CD4-positive, alpha-beta T cell treated with Interleukin-17A for 4 hours (primary cell): ENCODE measurements around the gene CREB3.
A peak's percentile ranks its signal among the peaks of the same experiment; 100 is the strongest.

Experiments used
- DNase-seq: peaks from one replicate; pipeline ENCODE4 v3.0.0-alpha.2; 2020; ENCODE audit warnings: mixed read lengths

CREB3 gene, protein sequence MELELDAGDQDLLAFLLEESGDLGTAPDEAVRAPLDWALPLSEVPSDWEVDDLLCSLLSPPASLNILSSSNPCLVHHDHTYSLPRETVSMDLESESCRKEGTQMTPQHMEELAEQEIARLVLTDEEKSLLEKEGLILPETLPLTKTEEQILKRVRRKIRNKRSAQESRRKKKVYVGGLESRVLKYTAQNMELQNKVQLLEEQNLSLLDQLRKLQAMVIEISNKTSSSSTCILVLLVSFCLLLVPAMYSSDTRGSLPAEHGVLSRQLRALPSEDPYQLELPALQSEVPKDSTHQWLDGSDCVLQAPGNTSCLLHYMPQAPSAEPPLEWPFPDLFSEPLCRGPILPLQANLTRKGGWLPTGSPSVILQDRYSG

DNA sequence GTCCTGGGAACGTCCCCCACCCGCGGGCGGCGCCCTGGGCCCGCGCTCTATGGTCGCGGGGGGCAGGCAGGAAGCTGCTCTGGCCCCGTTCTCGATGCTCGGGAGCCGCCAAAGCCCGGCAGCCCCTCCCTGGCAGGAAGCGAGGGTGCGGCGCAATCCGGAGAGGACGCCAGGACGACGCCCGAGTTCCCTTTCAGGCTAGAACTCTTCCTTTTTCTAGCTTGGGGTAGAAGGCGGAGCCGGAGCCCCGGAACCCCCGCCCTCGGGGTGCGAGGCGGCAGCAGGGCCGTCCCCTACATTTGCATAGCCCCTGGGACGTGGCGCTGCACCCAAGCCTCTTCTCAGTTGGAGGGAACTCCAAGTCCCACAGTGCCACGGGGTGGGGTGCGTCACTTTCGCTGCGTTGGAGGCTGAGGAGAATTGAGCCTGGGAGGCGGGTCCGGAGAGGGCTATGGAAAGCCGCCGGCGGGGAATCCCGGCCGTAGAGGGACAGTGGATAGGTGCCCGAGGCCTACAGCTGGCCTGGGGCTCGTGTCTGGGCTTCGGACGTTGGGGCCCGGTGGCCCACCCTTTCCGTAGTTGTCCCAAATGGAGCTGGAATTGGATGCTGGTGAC, at the start of gene CREB3, which contains the start of gene TLN1:
CREB3 (plus strand) TSS at position 482 of the 615 bp plus-strand sequence; CDS start at position 589, 107 bp downstream.
TLN1 (minus strand) TSS at position 11 of the 615 bp plus-strand sequence. CDS start 6,501 bp downstream, outside the sequence.
- DNase-seq: peak; percentile 97

DNA sequence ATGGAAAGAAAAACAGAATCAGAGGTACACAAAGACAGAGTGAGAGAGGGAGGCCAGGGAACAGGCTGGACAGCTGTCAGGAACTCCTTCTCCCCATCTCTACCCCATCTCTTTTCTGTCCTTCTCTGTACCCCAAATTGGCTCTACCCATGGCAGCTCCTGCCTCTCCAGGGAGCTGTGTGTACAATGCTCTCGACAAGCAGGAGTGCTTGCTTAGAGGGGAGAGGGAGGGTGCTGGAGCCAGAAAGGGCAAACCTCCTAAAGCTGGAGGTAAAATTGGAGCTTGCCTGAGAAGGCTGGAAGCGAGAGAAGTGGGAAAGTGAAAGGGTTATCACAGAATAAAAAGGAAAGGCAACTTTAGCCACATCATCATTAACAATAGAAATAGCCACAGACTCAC, 49.1 kb upstream of the CREB3 start:
- DNase-seq: no peak

DNA sequence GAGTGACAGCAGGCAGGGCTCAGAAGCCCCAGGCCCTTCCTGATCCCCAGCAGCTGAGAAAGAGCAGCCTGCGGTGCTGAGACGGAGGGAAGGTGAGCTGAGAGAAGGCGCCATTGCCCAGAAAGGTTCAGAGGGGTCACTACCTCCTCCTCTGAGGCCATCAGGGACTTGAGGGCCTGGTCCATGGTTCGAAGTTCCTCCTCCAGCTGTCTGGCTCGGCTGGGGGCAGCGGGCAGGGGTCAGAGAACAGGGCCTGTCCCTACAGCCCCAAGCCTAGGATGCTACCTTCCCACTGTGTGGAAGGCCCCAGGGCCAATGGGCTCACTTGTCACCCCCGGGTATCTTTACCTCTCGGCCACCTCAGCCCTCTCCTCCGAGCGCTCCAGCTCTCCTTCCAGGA, 47.5 kb upstream of the CREB3 start:
- DNase-seq: no peak

DNA sequence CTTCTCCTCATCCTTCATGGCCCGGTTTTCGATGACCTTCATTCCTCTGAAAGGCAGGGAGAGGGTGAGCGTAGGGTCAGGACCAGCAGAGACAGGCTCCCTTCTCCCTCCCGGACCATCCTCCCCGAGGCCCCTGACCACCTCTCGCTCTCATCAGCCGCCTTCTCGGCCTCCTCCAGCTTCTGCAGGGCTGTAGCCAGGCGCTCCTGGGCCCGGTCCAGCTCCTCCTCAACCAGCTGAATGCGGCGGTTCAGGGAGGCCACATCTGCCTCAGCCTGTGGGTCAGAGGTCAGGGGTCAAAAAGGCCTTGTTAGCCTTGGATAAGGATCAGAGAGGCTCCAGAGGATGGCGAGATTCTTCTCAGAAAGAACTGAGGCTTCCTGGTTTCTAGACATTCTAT, 47.0 kb upstream of the CREB3 start:
- DNase-seq: no peak

DNA sequence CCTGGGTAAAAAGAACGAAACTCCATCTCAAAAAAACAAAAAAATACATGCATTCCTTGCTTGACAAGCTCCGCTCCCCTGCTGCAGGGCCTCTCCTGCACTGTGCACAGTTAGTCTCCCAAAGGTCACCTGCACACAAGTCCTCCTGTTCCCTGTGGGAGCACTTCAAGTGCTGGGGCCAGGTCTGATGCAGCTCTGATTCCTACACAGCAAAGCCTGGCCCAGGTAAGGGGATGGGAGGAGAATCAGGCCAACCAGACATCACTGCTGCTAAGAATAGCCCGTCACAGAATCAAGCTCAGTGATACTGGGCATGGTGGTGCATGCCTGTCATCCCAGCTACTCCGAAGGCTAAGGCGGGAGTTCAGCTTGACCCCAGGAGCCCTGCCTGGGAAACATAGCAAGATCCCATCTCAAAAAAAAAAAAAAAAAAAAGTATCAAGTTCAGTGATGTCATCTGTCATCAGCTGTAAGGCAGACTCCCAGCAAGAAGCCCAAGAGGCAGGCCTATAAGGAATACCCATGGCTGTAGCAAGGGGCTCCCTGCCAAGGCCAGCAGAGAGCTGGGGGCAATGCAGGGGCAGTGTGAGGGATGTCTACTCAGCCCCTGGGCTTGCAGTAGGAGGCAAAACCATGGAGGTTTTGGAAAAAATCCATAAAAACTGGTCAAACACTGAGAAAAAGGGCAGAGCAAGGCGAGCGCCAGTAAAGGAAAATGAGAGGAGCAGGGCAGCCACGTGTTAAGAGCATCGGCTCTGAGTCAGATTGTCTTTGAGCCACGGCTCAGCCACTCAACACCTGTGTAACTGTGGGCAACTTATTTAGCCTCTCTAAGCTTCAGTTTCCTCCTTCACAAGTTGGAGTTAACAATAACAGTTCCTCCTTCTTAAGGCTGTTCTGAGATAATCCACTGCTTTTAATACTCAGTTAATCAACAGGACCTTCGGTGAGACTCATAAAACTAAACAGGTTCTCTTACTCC, 46.0 kb upstream of the CREB3 start:
- no peak for DNase-seq

DNA sequence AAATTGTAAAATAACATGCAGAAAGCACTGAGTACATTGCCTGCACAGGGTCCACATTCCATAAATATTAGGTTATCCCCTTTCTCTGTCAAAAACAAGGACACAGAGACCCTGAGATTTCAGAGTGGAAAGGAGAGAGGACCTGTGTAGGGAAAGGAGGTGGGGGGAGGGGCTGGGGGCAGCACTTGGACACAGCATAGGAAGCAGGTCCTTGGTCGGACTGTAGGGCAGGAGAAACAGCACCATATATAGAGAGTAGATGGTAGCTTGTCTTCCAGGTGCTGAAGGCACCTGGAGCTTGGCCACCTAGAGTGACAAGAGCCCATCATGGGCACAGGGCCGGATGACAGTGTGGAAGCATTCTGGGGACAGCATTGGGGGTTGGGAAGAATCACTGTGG, 45.2 kb upstream of the CREB3 start:
- DNase-seq: no peak

DNA sequence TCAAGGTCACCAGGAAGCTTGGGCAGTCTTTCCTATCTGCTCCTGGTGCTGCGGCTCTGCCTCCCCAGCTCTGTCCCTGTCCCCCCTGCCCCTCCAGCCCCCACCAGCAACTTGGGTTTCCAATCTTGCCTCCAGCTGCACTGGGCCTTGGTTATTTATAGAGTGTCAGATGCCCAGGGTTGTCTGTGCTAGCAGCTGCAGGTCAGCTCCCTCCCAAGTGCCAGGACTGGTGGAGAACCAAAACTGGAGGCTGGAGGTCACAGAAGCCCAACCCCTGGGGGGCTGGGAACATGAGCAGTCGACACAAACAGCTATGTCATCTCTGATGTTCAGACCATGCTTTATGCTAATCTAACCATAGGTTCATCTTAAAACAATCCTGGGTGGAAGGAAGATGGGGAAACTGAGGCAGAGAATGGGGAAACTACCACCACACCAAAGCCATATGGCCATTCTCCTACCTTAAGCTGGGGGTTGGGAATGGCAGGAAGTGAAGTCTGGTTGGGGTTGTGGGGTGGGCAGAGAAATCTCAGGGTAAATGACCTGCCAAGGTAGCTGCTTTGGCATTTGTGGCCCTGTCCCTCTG, 44.4 kb upstream of the CREB3 start:
- DNase-seq: no peak

DNA sequence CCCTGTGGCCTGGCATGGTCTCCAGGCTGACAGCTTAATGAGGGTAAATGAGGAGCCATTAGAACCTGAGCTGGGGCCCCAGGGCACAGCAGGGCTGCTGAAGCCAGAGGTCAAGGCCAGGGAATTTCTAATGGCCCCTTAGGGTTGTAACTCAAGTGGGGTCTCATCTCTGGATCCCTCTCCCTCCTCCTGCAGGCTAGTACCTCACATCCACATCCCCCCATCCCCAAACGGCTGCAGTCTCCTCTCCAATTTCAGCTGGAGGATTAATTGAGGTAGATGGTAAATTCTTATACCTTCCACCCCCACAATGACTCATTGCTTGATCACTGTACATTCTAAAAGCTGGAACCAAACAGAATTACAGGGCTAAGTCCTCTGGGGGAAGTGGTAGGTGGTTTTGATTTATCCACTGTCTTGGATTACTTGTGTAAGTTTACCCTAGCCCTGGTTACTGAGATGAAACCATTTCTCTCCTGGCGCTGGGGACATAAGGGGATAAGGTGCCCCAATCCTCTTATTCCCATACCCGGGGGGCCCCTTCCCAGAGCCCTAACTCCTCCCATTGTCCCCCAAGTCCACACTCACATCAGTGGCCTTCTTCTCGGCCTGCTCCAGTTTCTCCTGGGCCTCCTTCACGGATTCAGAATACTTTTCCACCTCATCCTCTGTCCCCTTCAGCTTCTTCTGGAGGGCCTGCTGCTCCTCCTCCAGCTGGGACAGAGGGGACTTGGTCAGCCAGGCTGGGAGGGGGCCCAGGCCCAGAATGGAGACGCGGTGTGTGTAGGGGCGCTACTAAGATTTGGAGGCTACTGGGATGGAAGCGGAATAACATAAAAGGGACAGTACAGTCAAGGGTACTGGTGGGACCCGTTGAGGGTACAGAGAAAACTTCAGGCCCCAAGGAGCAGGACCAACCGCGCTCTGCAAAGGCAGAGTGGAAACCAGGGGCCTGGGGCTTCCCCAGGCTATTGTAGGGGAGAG, 43.6 kb upstream of the CREB3 start:
- no peak for DNase-seq

DNA sequence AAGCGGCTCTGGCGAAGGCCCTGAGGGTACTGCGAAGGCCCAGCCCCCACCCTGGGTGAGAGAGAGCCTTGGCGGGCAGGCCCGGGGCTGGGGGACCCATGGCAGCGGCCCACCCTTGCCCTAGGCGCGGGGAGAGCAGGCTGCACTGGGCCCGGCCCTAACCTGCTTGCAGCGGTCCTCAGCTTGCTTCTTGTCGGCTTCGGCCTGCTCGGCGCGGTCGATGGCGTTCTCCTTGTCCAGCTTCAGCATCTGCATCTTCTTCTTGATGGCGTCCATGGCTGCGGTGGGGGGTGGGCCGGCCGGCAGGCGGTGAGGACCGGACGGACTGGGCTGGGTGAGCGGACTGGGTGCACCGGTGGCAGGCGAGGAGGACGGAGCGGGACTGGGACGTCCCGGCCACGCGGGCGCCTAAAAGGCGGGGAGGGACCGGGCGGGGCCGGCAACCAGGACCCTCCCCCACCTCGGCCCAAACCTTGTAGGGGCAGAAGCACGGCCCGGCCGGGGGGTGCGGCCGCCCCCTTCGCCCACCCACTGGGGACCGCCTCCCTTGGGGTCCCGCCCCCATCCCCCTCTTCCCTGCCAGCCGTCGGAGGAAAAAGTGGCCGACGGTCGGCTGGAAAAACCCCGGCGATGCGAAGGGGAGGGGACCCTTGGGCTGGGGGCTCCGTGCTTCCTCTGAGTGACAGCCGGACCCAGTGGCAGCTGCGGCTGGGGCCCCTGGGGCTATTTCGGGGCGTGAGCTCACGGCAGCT, 42.7 kb upstream of the CREB3 start, which contains the start of gene TPM2:
TPM2 (minus strand) TSS at position 384 of the 752 bp plus-strand sequence; CDS start at position 276, 108 bp downstream.
- no peak for DNase-seq

DNA sequence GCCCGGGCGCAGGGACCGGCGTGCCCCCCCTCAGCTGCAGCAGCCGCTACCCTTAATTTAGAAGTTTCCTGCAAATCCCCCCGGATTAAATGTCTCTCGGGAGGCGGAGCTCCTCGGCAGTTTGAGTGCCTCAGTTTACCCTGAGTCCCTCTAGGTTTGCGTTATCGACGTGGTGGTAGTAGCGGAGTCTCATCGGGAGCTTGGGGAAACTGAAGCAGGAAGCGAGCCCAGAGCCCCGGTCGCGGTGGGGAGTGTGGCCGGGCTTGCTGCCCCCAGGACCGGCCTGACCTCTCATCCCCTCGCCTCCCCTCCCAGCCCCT, 42.2 kb upstream of the CREB3 start:
- DNase-seq: no peak

DNA sequence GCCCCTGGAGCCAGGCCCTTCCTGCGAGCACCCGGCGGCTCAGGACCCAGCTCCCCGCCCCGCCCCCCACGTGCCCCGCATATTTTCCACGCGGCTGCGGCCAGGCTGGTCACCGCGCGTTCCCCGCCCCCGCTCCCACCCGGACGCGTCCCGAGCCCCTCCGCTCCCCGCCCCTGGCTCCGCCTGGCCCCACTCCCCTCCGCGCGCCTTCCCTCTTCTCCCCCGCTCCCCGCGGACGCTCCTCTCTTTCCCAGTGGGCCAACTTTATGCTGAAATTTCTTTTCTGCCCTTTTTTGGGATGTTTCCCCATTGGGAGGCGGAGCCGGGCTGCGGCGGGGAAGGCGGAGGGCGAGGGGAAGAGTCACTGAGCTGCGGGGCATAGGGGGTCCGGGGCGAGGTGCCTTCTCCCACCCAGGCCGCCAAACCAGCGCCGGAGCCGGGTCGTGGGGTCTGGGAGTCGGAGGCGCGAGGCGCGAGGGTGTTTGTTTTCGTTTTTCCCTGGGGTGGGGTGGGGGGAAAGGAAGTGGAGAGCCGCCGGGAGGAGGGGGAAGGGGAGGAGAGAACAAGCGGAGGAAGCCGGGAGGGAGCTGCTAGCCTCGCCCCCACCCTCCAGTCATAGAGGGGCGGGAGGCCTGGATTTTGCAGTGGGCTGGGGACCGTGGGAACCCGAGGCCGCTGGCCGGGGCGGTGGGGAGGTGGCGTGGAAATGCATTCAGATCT, 41.7 kb upstream of the CREB3 start:
- peak; percentile 62 for DNase-seq

DNA sequence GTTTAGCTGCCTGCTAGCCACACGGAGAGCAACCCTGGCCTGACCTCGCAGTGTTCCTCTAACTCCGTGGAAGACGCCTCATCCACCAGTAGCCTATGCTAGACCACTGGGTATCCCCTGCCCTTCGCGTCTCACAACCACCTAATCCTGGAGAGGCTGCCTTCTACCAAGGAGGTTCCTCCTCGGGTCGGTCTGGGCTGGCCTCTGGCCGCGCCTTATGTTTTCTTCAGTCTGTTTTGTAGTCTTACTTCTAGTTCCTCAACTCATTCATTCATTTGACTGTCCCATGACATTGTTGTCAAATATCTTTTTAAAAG, 41.2 kb upstream of the CREB3 start:
- no peak for DNase-seq

DNA sequence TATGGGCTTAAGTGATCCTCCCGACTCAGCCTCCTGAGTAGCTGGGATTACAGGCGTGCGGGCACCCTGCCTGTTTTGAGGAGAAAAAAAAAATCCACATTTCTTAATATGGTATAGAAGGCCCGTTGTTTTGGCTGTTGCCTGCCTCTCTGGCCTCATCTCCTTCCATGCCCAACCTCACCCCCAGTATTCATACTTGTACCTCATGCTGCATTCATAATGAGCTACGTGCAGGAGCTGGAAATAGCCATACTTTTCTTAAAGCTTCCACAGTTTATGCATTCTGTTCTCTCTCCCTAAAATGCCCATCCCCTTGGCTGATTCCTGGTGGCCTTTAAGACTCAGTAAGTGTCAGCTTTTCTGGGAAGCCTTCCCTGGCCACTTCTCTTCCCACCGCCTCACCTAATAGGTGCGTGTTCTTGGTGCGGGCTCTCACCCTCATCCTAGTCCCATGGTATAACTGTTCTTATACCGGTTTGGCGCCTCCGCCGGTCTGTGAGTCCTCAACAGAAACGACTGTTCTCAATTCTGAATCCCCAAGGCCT, 40.6 kb upstream of the CREB3 start:
- DNase-seq: no peak

DNA sequence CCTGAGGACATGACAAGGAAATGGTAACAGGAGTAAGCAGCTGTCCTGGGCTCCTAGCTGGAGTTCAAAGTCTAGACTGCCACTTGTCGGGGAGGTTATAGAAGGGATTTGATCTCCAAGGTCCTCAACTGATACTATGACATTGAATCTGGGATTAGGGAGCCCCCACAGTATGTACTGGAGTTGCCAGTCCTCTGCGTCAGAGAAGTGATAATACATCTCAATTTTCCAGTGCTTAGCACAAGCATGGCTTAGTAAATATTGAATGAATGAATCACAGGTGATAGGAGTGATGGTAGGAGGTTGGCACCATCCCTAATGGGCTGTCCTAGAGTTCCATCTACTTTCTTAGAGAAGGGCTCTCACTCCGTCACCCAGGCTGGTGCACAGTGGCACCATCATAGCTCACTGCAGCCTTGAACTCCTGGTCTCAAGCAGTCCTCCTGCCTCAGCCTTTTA, 36.5 kb upstream of the CREB3 start:
- no peak for DNase-seq

DNA sequence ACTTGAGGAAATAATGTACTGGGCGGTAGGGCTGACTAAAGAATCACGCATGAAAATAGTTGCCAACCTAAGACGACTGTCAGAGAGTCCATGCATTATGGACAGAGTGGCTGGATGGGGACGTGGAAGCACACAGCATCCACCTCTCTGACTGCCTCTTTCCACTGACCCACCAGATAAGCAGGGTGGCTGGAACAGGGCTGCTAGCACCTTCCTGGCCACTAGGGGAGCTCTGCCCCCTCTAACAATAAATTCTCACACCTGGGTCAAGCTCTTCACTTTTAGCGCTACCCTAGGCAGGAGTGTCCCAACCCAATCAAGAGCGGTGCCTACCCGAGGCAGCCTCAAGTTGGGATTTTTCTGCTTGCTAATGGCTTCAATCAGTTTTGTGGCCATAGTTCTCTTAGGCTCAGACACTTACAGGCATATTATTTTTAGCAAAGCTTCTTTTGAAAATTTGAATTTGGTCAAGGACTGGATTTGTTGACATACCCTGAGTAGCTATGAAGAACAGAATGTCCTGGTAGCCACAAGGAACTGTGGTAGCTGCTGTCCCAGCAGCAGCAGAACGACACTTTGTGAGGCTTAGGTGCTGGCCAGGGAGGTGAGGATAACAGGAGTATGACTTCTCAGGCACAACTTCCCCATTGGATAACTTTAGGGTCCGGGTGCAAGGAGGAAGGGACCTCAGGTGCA, 35.8 kb upstream of the CREB3 start:
- DNase-seq: peak; percentile 71

DNA sequence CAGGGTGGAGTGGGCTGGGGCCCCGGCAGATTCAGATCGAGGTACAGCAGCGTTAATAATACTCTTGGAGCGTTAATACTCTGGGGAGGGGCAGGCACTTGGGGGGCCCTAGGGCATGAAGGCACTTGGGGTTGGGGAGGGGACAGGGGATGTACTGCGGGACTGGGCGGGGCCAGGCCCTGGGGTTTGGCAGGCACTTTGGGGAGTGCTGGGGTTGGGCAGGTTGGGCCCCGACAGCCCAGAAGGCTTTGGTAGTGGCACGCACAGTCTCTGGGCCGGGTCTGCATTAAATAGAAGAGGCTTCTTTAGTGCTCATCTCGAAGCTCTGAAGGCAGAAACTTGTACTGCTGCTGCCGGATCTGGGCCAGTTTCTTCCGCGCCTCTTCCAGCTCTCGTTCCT, 35.0 kb upstream of the CREB3 start:
- DNase-seq: no peak

DNA sequence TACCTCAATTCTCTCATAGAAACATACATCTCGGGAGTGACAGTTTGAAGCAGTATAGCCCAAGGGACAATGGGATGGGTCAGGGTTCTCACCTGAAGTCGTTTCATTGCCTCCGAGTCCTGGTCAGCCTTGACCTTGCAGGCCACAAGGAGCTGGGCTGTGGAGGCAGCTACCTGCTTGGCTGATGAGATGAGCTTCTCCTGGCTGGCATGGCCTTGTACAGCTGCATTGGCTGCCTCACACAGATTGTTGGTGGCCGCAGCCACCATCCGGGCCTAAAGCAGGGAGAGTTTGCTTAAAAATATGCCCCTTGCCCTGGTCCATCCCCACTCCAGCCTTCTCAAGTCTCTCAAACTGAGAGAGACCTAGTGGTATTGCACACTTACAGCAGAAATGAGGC, 34.2 kb upstream of the CREB3 start:
- DNase-seq: no peak

DNA sequence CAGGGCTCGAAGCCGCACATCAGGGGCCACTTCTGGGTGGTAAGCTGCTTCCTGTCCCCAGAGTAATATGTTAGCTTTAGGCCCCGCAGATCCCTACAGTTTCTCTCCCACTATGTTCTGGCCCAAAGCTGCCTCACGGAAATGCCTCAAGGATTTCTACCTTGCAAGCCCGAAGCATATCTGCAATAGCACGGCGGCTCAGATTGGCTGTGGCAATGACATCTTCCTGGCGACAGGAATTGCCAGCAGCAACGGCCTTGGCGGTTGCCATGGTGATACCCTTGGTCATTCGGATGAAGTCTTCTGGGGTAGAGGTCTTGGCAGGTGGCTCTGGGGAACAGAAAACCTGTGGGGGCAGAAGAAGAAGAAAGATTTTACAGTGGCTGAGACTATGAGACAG, 32.4 kb upstream of the CREB3 start:
- no peak for DNase-seq

DNA sequence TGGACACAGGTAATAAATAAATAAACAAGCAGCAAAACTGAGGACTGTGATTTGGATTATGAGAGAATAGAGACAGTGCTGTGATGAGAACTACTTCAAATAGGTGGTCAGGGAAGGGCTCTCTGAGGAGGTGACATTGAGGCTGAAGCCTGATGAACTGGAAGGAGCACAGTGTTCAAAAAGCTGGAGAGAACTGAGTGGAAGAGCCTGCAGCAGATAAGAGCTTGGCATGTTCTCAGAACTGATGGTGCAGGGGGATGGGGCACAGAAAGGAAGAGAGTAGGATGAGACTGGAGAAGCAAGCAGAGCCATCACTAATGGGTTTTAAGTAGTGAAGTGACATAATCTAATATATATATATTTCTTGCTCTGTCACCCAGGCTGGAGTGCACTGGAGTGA, 31.5 kb upstream of the CREB3 start:
- no peak for DNase-seq
